Measurements from ENCODE around the gene MRGPRF.
A peak's percentile ranks its signal among the peaks of the same experiment; 100 is the strongest.

The MRGPRF gene

DNA sequence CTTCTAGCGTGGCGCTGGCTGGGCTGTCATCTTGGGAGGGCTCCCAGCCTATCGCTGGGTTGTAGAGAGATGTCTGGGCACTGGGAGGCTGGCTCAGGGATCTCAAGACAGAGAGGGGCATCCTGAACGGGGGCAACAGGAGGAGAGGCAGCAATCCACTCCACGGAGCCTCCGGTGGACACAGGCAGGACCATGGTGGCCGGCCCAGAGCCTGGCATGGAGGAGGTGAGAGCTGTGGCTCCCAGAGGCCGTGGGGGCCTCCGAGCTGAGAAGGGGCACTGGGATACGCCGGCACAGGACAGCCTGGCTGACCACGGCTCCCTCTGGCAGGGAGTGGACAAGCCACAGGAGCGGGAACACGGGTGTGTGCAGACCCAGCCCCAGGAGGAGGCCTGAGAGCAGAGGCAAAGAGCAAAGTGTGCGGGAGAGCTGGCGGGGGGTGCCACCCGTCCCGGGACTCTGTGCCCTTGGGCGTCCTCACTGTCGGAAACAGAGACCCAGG is 9.1 kb downstream of the MRGPRF start:
- H3K4me3 ChIP-seq (ENCODE audit: control insufficient read depth, low read depth, low read length), result no peak overlapping the region
- no peak for DNase-seq (ENCODE audit: low read depth)
- TF ChIP-seq, protein P1, sequence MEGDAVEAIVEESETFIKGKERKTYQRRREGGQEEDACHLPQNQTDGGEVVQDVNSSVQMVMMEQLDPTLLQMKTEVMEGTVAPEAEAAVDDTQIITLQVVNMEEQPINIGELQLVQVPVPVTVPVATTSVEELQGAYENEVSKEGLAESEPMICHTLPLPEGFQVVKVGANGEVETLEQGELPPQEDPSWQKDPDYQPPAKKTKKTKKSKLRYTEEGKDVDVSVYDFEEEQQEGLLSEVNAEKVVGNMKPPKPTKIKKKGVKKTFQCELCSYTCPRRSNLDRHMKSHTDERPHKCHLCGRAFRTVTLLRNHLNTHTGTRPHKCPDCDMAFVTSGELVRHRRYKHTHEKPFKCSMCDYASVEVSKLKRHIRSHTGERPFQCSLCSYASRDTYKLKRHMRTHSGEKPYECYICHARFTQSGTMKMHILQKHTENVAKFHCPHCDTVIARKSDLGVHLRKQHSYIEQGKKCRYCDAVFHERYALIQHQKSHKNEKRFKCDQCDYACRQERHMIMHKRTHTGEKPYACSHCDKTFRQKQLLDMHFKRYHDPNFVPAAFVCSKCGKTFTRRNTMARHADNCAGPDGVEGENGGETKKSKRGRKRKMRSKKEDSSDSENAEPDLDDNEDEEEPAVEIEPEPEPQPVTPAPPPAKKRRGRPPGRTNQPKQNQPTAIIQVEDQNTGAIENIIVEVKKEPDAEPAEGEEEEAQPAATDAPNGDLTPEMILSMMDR (conservative IDR thresholded peaks at IDR 0.05; ENCODE audit: control insufficient read depth, insufficient read depth, low read depth, low read length), result no peak

DNA sequence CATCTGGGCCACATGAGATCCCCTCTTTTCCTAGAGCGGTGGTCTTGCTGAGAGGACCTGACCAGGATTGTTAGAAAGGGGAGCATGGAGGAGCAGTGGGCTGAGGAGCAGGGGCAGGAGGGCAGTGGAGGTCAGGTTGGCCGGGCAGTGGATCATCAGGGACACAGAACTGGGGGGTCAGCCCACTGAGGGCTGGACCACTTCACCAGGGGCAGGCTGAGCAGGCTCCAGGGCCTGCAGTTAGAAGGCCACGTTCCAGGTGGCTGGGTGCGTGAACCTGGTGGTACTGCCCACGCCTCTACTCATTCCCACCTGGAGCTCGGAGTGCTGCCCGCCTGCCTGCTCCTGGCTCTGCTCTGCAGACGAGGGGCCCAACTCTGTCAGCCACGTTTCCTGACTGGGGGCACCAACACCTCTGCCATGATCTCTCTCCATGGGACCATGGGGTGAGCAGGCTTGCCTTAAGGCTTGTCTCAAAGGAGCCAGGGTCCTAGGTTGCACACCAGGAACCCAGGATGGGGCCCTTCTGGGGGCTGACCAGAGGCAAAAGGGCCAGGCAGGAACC is 9.7 kb downstream of the MRGPRF start:
- H3K4me3 ChIP-seq (ENCODE audit: control insufficient read depth, low read depth, low read length), result no peak overlapping the region
- no peak for DNase-seq (ENCODE audit: low read depth)
- TF ChIP-seq, protein P1 (conservative IDR thresholded peaks at IDR 0.05; ENCODE audit: control insufficient read depth, insufficient read depth, low read depth, low read length), result no peak

GRCh38 chr11:69002570-69003231 is 10.3 kb downstream of the MRGPRF start:
- no peak for DNase-seq (ENCODE audit: low read depth)
- H3K4me3 ChIP-seq (ENCODE audit: control insufficient read depth, low read depth, low read length), result no peak overlapping the region
- TF ChIP-seq, protein P1 (conservative IDR thresholded peaks at IDR 0.05; ENCODE audit: control insufficient read depth, insufficient read depth, low read depth, low read length), result no peak

GRCh38 chr11:69002110-69002569 is 10.9 kb downstream of the MRGPRF start:
- H3K4me3 ChIP-seq (ENCODE audit: control insufficient read depth, low read depth, low read length), result no peak overlapping the region
- DNase-seq (ENCODE audit: low read depth), result no peak
- TF ChIP-seq, protein P1 (conservative IDR thresholded peaks at IDR 0.05; ENCODE audit: control insufficient read depth, insufficient read depth, low read depth, low read length), result no peak

DNA sequence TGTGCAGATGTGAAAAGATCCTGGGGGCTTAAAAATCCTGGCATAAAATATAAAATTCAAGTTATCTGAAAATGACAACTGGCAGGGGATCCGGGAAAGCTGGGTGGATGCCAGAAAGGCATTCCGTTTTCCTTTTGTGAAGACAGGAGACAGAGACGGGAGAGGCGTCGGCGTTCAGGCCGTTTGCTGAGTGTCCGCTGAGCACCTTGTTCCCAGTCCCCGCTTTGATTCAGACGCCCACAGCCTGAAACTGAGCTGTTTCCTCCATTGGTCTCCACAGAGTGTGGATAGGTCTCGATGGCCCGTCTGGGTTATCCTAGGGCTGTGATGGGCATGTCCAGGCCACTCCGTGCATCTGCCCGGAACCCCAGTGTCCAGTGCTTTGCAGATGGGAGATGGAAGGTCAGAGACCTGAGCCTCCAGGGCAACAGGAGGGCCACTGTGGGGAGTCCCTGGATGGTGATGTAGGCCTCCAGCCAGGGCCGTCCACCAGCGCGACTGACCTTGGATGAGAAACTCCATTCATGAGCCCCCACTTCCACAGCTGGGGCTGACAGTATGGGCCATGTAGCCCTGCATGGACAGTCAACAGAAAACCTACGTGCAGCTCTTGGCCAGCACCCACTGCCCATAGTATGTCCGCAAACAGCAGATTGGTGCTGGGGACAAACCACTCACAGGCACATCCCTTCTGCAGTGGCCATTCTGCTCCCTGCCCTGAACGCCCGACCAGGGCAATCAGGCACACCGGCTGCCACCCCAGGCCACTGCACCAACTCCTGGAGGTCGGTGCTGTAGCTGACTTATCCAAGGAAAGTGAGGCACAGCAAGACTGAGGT is 11.6 kb downstream of the MRGPRF start:
- TF ChIP-seq, protein P1 (conservative IDR thresholded peaks at IDR 0.05; ENCODE audit: control insufficient read depth, insufficient read depth, low read depth, low read length), result no peak
- H3K4me3 ChIP-seq (ENCODE audit: control insufficient read depth, low read depth, low read length), result no peak overlapping the region
- DNase-seq (ENCODE audit: low read depth), result no peak

DNA sequence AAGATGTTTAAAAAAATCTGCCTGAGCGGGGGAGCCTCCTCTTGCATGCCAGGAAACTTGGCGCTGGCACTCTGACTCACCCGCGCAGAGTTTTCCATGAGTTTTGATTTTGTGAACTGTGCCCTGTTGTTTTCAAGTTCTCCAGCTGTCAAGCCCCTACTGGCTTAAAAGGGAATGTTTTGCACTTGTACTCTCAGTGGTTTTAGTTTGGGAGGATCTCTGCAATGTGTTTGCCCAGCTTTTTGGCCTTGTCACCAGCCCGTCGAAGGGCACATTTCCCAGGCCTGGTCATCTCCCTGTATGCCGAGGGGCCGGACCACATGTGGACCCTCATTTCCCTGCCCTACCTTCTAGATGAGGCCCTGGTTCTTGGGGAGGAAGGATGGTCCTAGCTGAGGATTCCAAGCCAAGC is 12.2 kb downstream of the MRGPRF start:
- TF ChIP-seq, protein P1 (conservative IDR thresholded peaks at IDR 0.05; ENCODE audit: control insufficient read depth, insufficient read depth, low read depth, low read length), result peak; percentile 64
- peak; percentile 82 for DNase-seq (ENCODE audit: low read depth)
- H3K4me3 ChIP-seq (ENCODE audit: control insufficient read depth, low read depth, low read length), result no peak overlapping the region
